Peyer's patch (tissue), 4 donors: ENCODE results near the gene IL9. TPM values are rescaled to one million over a fixed set of nuclear protein-coding genes. Genes with fewer than 3 reads are reported as not detected.

Experiments
- DNase-seq, 3 donors: peaks; one replicate each; pipeline ENCODE4 v3.0.0-alpha.2; 2017 to 2019
- H3K27ac ChIP-seq, 4 donors: fragments of 200-600 bp; sonication (generic); one replicate each; pipeline ENCODE4 v1.5.1; 2016 to 2019
- H3K27me3 ChIP-seq, 2 donors: fragments of 200-600 bp; sonication (generic); one replicate each; pipeline ENCODE4 v1.5.1; 2019
- H3K36me3 ChIP-seq, 3 donors: fragments of 200-600 bp; sonication (generic); one replicate each; pipeline ENCODE4 v1.5.1; 2016 to 2019
- H3K4me1 ChIP-seq, 4 donors: fragments of 200-600 bp; sonication (generic); one replicate each; pipeline ENCODE4 v1.5.1; 2016 to 2019
- H3K4me3 ChIP-seq, 4 donors: fragments of 200-600 bp; sonication (generic); 1 replicate in 3 of 4; 2 replicates in 1 of 4; pipeline ENCODE4 v1.5.1; 2016 to 2019; ENCODE audit warnings: mild to moderate bottlenecking in 1 of 4
- H3K9me3 ChIP-seq, 4 donors: fragments of 200-600 bp; sonication (generic); one replicate each; pipeline ENCODE4 v1.5.1; 2016 to 2019; ENCODE audit warnings: mild to moderate bottlenecking in 1 of 4
- POLR2A ChIP-seq, 2 donors: fragments of 450-650 bp; IDR thresholded peaks; one replicate each; pipeline ENCODE4 v1.5.1; 2017; ENCODE audit warnings: antibody characterized with exemption in 2 of 2, mild to moderate bottlenecking in 2 of 2, moderate library complexity in 2 of 2
- total RNA-seq, 4 donors: library from RNA; depleted of rRNA; stranded (reverse); fragments of >200 nt; gene quantifications; one replicate each; pipeline ENCODE4 v1.1.0, GENCODE V29; 2016
- TF ChIP-seq, protein P1 (sequence below), 6 experiments: fragments of 450-650 bp in 4 of 6; fragments of 200-600 bp in 2 of 6; sonication (generic) in 1 of 6; IDR thresholded peaks; one replicate each; pipeline ENCODE4 v1.5.1; 2017 to 2019; ENCODE audit warnings: antibody characterized with exemption in 6 of 6, mild to moderate bottlenecking in 3 of 6, moderate library complexity in 1 of 6

IL9 gene
- total RNA-seq, 4 donors from 2014 or later, result not detected

DNA sequence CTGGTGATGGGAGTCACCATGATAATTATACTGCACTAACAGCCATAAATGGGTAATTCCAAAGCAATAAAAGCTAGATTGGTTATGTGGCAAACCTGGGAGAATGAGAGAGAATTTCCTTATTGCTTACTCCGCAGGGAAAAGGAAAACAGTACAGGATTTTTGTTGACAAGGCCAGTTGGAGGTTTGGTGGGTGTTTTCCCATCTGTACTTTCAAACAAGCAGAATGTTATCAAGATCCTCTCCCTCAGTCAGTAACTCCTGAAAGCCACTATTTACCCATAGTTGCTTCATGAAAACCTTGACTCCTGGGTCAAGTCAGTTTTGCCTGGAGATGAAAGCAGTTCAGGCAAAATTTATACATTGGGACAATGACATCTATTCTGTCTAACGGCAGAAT is 26.4 kb downstream of the IL9 start:
- no peak for DNase-seq
- no peak for TF ChIP-seq POLR2A (IDR thresholded peaks at IDR 0.05)
- TF ChIP-seq, protein P1, sequence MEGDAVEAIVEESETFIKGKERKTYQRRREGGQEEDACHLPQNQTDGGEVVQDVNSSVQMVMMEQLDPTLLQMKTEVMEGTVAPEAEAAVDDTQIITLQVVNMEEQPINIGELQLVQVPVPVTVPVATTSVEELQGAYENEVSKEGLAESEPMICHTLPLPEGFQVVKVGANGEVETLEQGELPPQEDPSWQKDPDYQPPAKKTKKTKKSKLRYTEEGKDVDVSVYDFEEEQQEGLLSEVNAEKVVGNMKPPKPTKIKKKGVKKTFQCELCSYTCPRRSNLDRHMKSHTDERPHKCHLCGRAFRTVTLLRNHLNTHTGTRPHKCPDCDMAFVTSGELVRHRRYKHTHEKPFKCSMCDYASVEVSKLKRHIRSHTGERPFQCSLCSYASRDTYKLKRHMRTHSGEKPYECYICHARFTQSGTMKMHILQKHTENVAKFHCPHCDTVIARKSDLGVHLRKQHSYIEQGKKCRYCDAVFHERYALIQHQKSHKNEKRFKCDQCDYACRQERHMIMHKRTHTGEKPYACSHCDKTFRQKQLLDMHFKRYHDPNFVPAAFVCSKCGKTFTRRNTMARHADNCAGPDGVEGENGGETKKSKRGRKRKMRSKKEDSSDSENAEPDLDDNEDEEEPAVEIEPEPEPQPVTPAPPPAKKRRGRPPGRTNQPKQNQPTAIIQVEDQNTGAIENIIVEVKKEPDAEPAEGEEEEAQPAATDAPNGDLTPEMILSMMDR (IDR thresholded peaks at IDR 0.05), result no peak
- Histone ChIP-seq H3K27ac (peak overlapping the region in 2 of 4 donors; percentile 60 to 75), H3K4me1 (peaks cover 0 to 25% (median 0%) of the 10 kb centered on the region in 4 donors), H3K36me3 (no peaks in the 10 kb centered on the region), H3K4me3 (no peak overlapping the region), H3K27me3 (no peaks in the 10 kb centered on the region), H3K9me3 (no peaks in the 10 kb centered on the region)

DNA sequence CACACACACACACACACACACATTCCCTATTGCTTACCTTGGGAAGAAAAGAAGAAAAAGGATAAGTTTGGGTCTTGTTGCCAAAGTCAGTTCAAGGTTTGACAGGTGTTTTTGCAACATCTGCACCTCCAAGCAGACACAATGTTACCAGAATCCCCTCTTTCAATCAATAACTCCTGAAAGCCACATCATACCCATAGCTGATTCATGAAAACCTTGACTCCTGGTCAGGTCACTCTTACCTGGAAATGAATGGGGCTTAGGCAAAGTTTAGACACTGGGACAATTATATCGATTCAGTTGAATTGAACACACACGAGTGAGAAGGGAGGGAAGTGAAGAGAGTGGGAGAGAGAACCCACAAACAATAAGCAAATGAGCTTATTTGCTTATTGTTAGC is 27.0 kb downstream of the IL9 start:
- TF ChIP-seq, protein P1 (IDR thresholded peaks at IDR 0.05), result no peak
- no peak for TF ChIP-seq POLR2A (IDR thresholded peaks at IDR 0.05)
- H3K27me3 ChIP-seq, result no peaks in the 10 kb centered on the region
- no peaks in the 10 kb centered on the region for H3K36me3 ChIP-seq
- no peak for DNase-seq
- peaks cover 0 to 25% (median 0%) of the 10 kb centered on the region in 4 donors for H3K4me1 ChIP-seq
- H3K4me3 ChIP-seq, result no peak overlapping the region
- H3K27ac ChIP-seq, result peak overlapping the region in 3 of 4 donors; percentile 28 to 77 (median 47)
- H3K9me3 ChIP-seq, result no peaks in the 10 kb centered on the region

DNA sequence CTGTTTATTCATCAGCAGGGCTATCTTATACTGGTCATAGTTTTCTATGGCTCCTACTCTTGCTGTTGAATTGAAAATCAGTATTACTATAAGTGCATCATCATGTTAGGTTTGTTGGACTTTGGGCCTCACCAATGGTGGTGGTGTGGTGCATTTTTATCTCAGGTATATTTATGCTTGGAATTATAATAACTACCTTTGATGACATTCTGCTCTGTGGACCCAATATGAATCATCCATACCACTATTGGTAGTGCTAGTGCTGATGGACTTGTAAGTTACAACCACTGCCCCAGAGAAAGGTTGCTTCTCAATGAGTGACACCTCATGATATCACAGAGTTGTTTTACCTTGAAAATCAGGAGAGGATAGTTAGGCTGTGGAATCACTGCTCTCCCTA is 28.0 kb downstream of the IL9 start:
- Histone ChIP-seq H3K4me1 (peaks cover 0 to 25% (median 0%) of the 10 kb centered on the region in 4 donors), H3K9me3 (no peaks in the 10 kb centered on the region), H3K27ac (peak overlapping the region in 3 of 4 donors; percentile 43 to 77 (median 67)), H3K27me3 (no peaks in the 10 kb centered on the region), H3K4me3 (no peak overlapping the region), H3K36me3 (no peaks in the 10 kb centered on the region)
- DNase-seq, result peak in 1 of 3 donors; percentile 72
- TF ChIP-seq, protein P1 (IDR thresholded peaks at IDR 0.05), result peak in 1 of 6 experiments; percentile 11
- TF ChIP-seq POLR2A (IDR thresholded peaks at IDR 0.05), result no peak

DNA sequence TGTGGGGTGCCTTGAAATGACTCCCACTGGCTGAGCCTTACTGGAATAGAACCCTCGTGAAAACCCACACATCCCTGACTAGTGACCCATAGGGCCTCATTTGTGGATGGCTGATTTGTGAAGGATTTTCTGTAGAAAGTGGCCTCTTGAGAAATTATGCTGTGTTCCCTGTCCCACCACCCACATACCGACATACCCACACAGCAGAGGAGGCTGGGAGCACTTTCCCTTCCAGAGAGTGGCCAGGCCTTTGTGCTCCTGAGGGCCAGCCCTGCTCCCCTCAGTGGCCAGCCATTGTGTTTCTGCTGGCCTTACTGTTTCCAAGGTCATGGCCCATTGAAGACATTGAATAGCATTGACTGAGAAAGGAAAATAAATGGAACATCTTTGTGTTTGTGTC is 29.6 kb downstream of the IL9 start:
- no peak for DNase-seq
- Histone ChIP-seq H3K27ac (no peak overlapping the region), H3K9me3 (no peaks in the 10 kb centered on the region), H3K36me3 (no peaks in the 10 kb centered on the region), H3K4me3 (no peak overlapping the region), H3K4me1 (peaks cover 0 to 25% (median 0%) of the 10 kb centered on the region in 4 donors), H3K27me3 (no peaks in the 10 kb centered on the region)
- TF ChIP-seq, protein P1 (IDR thresholded peaks at IDR 0.05), result no peak
- no peak for TF ChIP-seq POLR2A (IDR thresholded peaks at IDR 0.05)

DNA sequence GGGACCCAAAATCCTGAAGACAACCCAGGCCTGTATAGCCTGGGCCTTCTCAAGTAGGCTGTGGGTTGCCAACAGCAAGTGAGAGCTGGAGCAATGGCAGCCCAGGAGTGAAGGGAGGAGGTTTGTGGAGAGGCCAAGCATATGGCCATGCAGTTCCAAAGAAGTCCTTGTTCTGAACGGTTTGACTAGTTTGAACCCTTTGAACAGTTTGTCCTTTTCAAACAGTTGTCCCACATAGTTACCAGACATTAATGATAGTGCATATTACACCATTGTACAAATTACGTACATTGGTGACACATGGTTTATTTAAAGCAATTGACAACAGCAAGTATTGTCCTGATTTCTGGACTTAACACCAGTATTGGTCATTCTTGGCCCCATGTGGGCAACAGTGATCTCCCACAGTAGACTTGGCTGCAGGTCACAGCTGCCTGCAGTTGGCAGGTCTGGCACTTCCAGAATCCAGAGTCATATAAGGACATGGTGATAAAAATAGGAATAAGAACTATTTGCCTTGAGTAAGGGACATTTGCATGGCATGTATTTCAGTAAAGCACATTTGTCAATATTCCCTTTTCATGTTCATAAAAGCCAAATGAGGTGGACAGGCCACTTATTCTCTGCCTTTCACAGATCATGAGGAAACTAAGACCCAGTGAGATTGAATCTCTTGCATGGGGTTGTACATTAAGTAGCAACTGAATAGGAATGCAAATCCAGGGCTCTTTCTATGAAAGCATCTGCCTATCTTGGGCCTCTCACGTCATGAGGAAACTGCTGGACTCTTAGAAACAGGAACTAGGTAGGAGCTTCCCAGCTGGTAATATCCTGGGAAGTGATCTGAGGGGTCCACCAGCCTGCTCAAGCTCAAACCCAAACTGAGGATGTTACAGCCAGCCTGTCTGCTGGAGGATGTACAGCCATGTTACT is 30.9 kb downstream of the IL9 start:
- Histone ChIP-seq H3K4me3 (no peak overlapping the region), H3K27me3 (no peaks in the 10 kb centered on the region), H3K9me3 (no peaks in the 10 kb centered on the region), H3K4me1 (peaks cover 0 to 18% (median 0%) of the 10 kb centered on the region in 4 donors), H3K27ac (no peak overlapping the region), H3K36me3 (no peaks in the 10 kb centered on the region)
- DNase-seq, result no peak
- TF ChIP-seq POLR2A (IDR thresholded peaks at IDR 0.05), result no peak
- TF ChIP-seq, protein P1 (IDR thresholded peaks at IDR 0.05), result no peak
